Activated naive CD8-positive, alpha-beta T cell treated with anti-CD3 and anti-CD28 coated beads for 36 hours (primary cell): ENCODE results near the gene RTL1. TPM values are rescaled to one million over a fixed set of nuclear protein-coding genes. Genes with fewer than 3 reads are reported as not detected.
A peak's percentile ranks its signal among the peaks of the same experiment; 100 is the strongest.

ENCODE experiments used
- DNase-seq: peaks from one replicate; pipeline ENCODE4 v3.0.0; 2021
- H3K27ac Mint-ChIP-seq: one replicate; pipeline ENCODE4 v1.8.0; 2022; ENCODE audit warnings: mild to moderate bottlenecking, moderate library complexity, mixed read lengths
- H3K27me3 Mint-ChIP-seq: one replicate; pipeline ENCODE4 v1.8.0; 2022; ENCODE audit warnings: mild to moderate bottlenecking, mixed read lengths
- H3K36me3 Mint-ChIP-seq: one replicate; pipeline ENCODE4 v1.8.0; 2021; ENCODE audit warnings: mild to moderate bottlenecking, mixed read lengths
- H3K4me1 Mint-ChIP-seq: one replicate; pipeline ENCODE4 v1.8.0; 2021; ENCODE audit warnings: mixed read lengths
- H3K4me3 Mint-ChIP-seq: one replicate; pipeline ENCODE4 v1.8.0; 2022; ENCODE audit warnings: mild to moderate bottlenecking, moderate library complexity, mixed read lengths
- H3K9me3 Mint-ChIP-seq: one replicate; pipeline ENCODE4 v1.8.0; 2022; ENCODE audit warnings: mixed read lengths
- total RNA-seq, 2 experiments: library from RNA; stranded (reverse); gene quantifications; one replicate each; pipeline ENCODE4 v1.2.3, GENCODE V29; 2021

RTL1 gene
- total RNA-seq, 2 experiments from 2014 or later, result not detected

- Mint-ChIP-seq H3K4me1 (no peaks in the 10 kb centered on the region), H3K27ac (no peak overlapping the region), H3K9me3 (no peaks in the 10 kb centered on the region), H3K36me3 (no peaks in the 10 kb centered on the region), H3K27me3 (peaks cover 69% of the 10 kb centered on the region), H3K4me3 (no peak overlapping the region)
- no peak for DNase-seq
Measured at GRCh38 chr14:100902295-100903133, 1.0 kb downstream of the RTL1 start.

- no peaks in the 10 kb centered on the region for H3K9me3 Mint-ChIP-seq
- no peaks in the 10 kb centered on the region for H3K4me1 Mint-ChIP-seq
- peaks cover 75% of the 10 kb centered on the region for H3K27me3 Mint-ChIP-seq
- no peak overlapping the region for H3K4me3 Mint-ChIP-seq
- H3K27ac Mint-ChIP-seq, result no peak overlapping the region
- H3K36me3 Mint-ChIP-seq, result no peaks in the 10 kb centered on the region
- no peak for DNase-seq
Measured at GRCh38 chr14:100901391-100902183, 1.9 kb downstream of the RTL1 start.

GRCh38 chr14:100900837-100901390 is 2.6 kb downstream of the RTL1 start:
- H3K27ac Mint-ChIP-seq, result no peak overlapping the region
- H3K36me3 Mint-ChIP-seq, result no peaks in the 10 kb centered on the region
- DNase-seq, result peak; percentile 23
- H3K4me1 Mint-ChIP-seq, result no peaks in the 10 kb centered on the region
- H3K27me3 Mint-ChIP-seq, result peaks cover 80% of the 10 kb centered on the region
- H3K4me3 Mint-ChIP-seq, result no peak overlapping the region
- H3K9me3 Mint-ChIP-seq, result no peaks in the 10 kb centered on the region

GRCh38 chr14:100899884-100900771 is 3.4 kb downstream of the RTL1 start:
- peaks cover 79% of the 10 kb centered on the region for H3K27me3 Mint-ChIP-seq
- no peak for DNase-seq
- no peak overlapping the region for H3K27ac Mint-ChIP-seq

GRCh38 chr14:100898935-100899883 is 4.3 kb downstream of the RTL1 start:
- H3K36me3 Mint-ChIP-seq, result no peaks in the 10 kb centered on the region
- no peak for DNase-seq
- no peaks in the 10 kb centered on the region for H3K9me3 Mint-ChIP-seq
- H3K27ac Mint-ChIP-seq, result no peak overlapping the region
- H3K4me1 Mint-ChIP-seq, result no peaks in the 10 kb centered on the region
- H3K4me3 Mint-ChIP-seq, result no peak overlapping the region
- H3K27me3 Mint-ChIP-seq, result peaks cover 71% of the 10 kb centered on the region

More at GRCh38 chr14:100899884-100900771, 3.4 kb downstream of the RTL1 start:
- Mint-ChIP-seq H3K9me3 (no peaks in the 10 kb centered on the region), H3K36me3 (no peaks in the 10 kb centered on the region), H3K4me3 (no peak overlapping the region), H3K4me1 (no peaks in the 10 kb centered on the region)

- no peak overlapping the region for H3K27ac Mint-ChIP-seq
- DNase-seq, result no peak
- no peaks in the 10 kb centered on the region for H3K9me3 Mint-ChIP-seq
- no peaks in the 10 kb centered on the region for H3K36me3 Mint-ChIP-seq
- no peak overlapping the region for H3K4me3 Mint-ChIP-seq
- peaks cover 63% of the 10 kb centered on the region for H3K27me3 Mint-ChIP-seq
- H3K4me1 Mint-ChIP-seq, result no peaks in the 10 kb centered on the region
Measured at GRCh38 chr14:100898465-100898864, 5.1 kb downstream of the RTL1 start.

- no peak for DNase-seq
- Mint-ChIP-seq H3K9me3 (no peaks in the 10 kb centered on the region), H3K27ac (no peak overlapping the region), H3K4me1 (no peaks in the 10 kb centered on the region), H3K36me3 (no peaks in the 10 kb centered on the region), H3K27me3 (peaks cover 44% of the 10 kb centered on the region), H3K4me3 (no peak overlapping the region)
Measured at GRCh38 chr14:100896369-100897060, 7.0 kb downstream of the RTL1 start.

GRCh38 chr14:100895411-100895810 is 8.1 kb downstream of the RTL1 start:
- H3K4me3 Mint-ChIP-seq, result no peak overlapping the region
- H3K4me1 Mint-ChIP-seq, result no peaks in the 10 kb centered on the region
- no peak for DNase-seq
- no peaks in the 10 kb centered on the region for H3K9me3 Mint-ChIP-seq
- H3K27ac Mint-ChIP-seq, result no peak overlapping the region
- H3K36me3 Mint-ChIP-seq, result no peaks in the 10 kb centered on the region
- peaks cover 37% of the 10 kb centered on the region for H3K27me3 Mint-ChIP-seq

GRCh38 chr14:100894416-100894815 is 9.1 kb downstream of the RTL1 start:
- Mint-ChIP-seq H3K4me3 (no peak overlapping the region), H3K4me1 (no peaks in the 10 kb centered on the region), H3K36me3 (no peaks in the 10 kb centered on the region), H3K9me3 (no peaks in the 10 kb centered on the region), H3K27me3 (peaks cover 27% of the 10 kb centered on the region), H3K27ac (no peak overlapping the region)
- no peak for DNase-seq

- Mint-ChIP-seq H3K4me1 (no peaks in the 10 kb centered on the region), H3K4me3 (no peak overlapping the region), H3K27me3 (peaks cover 21% of the 10 kb centered on the region), H3K9me3 (no peaks in the 10 kb centered on the region), H3K27ac (no peak overlapping the region), H3K36me3 (no peaks in the 10 kb centered on the region)
- no peak for DNase-seq
Measured at GRCh38 chr14:100893760-100894159, 9.8 kb downstream of the RTL1 start.

- H3K27me3 Mint-ChIP-seq, result peaks cover 20% of the 10 kb centered on the region
- no peak overlapping the region for H3K4me3 Mint-ChIP-seq
- no peak overlapping the region for H3K27ac Mint-ChIP-seq
- H3K9me3 Mint-ChIP-seq, result no peaks in the 10 kb centered on the region
- DNase-seq, result no peak
- H3K4me1 Mint-ChIP-seq, result no peaks in the 10 kb centered on the region
- H3K36me3 Mint-ChIP-seq, result no peaks in the 10 kb centered on the region
Measured at GRCh38 chr14:100893228-100893601, 10.3 kb downstream of the RTL1 start.

GRCh38 chr14:100892496-100893227 is 10.9 kb downstream of the RTL1 start:
- Mint-ChIP-seq H3K4me1 (no peaks in the 10 kb centered on the region), H3K36me3 (no peaks in the 10 kb centered on the region)

More at GRCh38 chr14:100892496-100893227, 10.9 kb downstream of the RTL1 start:
- Mint-ChIP-seq H3K27ac (no peak overlapping the region), H3K4me3 (no peak overlapping the region), H3K27me3 (peaks cover 17% of the 10 kb centered on the region), H3K9me3 (no peaks in the 10 kb centered on the region)
- no peak for DNase-seq
